Esophagus squamous epithelium (tissue), 4 donors: ENCODE results near the gene TSEN54.

Experiments used
- CTCF ChIP-seq, 6 experiments: fragments of 450-650 bp in 4 of 6; fragments of 200-600 bp in 2 of 6; sonication (generic) in 2 of 6; IDR thresholded peaks; one replicate each; pipeline ENCODE4 v1.5.1; 2016 to 2019; ENCODE audit warnings: antibody characterized with exemption in 6 of 6, mild to moderate bottlenecking in 4 of 6, moderate library complexity in 4 of 6
- POLR2A ChIP-seq, 4 donors: fragments of 450-650 bp; IDR thresholded peaks; one replicate each; pipeline ENCODE4 v1.6.1; 2017; ENCODE audit warnings: antibody characterized with exemption in 4 of 4, mild to moderate bottlenecking in 4 of 4, moderate library complexity in 3 of 4

GRCh38 chr17:75546181-75546580, 29.9 kb downstream of the TSEN54 start:
- TF ChIP-seq POLR2A (IDR thresholded peaks at IDR 0.05) (no peak), CTCF (IDR thresholded peaks at IDR 0.05) (no peak)
